Epithelial cell of esophagus (primary cell): ENCODE measurements around the gene FIZ1.
A peak's percentile ranks its signal among the peaks of the same experiment; 100 is the strongest.

ENCODE experiments used
- DNase-seq: peaks from one replicate; pipeline ENCODE4 v3.0.0; 2010; ENCODE audit warnings: low read depth
- H3K4me3 ChIP-seq: 2 replicates; pipeline ENCODE4 v1.5.1; 2011; ENCODE audit warnings: mild to moderate bottlenecking, low read length, control low read depth
- TF ChIP-seq, protein P1 (sequence below): IDR thresholded peaks from 2 replicates; pipeline ENCODE4 v1.5.1; 2011; ENCODE audit warnings: low read depth, mild to moderate bottlenecking, low read length, control low read depth, inconsistent platforms; ENCODE audit not compliant: insufficient read depth; ENCODE audit errors: missing control alignments

Gene FIZ1

DNA sequence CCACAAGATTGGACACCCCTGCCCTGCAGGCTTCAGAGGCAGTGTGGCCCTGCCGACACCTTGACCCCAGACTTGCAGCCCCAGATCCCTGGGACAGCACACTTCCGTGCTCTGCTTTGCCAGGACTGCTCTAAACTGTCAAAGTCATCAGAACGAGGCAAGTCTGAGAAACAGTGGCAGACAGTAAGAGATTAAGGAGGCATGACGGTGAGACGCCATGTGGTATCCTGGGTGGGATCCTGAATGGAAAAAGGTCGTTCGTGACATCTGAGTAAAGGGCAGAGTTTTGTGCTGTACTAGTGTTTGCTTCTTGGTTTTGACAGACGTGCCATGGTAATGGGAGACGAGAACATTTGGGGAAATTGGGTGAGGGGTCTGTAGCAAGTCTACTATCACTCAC, 32.5 kb downstream of the FIZ1 start:
- H3K4me3 ChIP-seq, result no peak overlapping the region
- TF ChIP-seq, protein P1, sequence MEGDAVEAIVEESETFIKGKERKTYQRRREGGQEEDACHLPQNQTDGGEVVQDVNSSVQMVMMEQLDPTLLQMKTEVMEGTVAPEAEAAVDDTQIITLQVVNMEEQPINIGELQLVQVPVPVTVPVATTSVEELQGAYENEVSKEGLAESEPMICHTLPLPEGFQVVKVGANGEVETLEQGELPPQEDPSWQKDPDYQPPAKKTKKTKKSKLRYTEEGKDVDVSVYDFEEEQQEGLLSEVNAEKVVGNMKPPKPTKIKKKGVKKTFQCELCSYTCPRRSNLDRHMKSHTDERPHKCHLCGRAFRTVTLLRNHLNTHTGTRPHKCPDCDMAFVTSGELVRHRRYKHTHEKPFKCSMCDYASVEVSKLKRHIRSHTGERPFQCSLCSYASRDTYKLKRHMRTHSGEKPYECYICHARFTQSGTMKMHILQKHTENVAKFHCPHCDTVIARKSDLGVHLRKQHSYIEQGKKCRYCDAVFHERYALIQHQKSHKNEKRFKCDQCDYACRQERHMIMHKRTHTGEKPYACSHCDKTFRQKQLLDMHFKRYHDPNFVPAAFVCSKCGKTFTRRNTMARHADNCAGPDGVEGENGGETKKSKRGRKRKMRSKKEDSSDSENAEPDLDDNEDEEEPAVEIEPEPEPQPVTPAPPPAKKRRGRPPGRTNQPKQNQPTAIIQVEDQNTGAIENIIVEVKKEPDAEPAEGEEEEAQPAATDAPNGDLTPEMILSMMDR, result no peak
- DNase-seq, result no peak

DNA sequence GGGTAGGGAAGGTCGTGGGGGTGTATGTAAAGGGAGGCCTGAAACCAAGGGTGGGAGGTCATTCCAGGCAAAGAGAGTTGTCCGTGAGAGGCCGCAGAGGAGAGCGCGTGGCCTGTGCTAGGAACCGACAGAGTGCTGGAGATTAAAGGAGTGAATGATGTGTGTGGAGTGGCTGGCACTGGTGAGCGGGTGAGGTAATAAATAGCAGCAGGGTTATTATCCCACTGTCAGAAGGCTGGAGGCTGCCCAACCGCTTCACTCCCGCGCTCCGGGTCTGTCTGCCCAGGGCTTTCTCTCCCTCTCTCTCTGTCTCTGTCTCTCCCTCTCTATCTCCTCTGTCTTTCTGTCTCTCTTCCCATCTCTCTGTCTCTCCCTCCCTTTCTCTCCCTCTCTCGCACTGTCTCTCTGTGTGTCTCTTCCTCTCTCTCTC, 36.0 kb downstream of the FIZ1 start:
- H3K4me3 ChIP-seq, result no peak overlapping the region
- no peak for DNase-seq
- TF ChIP-seq, protein P1, result no peak

DNA sequence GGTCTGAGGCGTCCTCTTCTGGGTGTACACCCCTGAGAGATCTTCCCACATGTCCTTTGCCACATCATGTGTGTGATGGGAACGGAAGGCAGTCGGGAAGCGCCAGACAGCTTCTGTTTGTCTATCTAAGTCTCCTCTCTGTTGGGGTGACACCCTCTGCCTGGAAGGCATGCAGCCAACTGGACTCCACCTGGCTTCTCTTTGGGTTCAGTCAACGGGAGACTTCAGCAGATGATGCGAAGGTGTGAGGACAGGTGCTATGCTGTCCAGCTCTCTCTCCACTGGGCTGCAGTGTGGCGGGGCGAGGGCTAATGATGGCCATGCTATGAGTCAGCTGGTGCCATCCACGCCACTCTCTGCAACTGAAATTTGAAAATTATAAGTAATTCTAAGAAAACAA, 39.6 kb downstream of the FIZ1 start:
- TF ChIP-seq, protein P1, result no peak
- no peak for DNase-seq
- H3K4me3 ChIP-seq, result no peak overlapping the region

DNA sequence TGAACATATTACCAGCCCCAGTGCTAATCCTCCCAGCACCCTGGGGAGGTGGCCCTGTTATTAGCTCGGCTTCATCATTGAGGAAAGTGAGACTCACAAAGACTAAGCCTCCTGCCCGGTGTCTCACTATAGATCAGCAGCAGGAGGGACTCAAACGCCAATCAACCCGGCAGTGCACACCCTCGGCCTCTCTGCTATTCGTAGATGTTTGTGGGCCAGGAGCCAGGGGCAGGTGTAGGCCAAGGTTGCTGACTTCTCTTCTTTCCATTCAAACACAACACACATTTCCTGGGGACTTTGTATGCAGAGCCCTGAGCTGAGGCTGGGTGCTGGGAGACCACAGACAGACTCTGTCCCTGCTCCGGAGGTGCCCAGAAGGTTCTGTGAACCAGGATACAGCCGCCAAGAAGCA, 44.6 kb downstream of the FIZ1 start:
- TF ChIP-seq, protein P1, result no peak
- H3K4me3 ChIP-seq, result no peak overlapping the region
- DNase-seq, result no peak

DNA sequence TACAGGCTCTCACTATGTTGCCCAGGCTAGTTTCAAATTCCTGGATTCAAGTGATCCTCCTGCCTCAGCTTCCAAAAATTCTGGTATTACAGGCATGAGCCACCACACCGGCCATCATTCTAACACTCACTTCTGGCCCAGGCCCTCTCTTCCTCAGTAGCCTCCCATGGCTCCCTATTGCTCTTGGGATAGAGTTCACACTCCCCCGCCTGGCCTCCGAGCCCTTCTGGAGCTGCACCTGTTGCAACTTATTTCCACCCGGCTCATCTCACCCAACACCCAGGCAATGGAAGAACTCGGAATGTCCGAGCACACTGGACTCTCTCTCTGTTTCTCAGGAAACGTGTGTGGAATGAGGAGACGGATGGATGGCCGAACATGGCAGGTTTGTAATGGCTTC, 45.0 kb downstream of the FIZ1 start:
- TF ChIP-seq, protein P1, result no peak
- DNase-seq, result no peak
- H3K4me3 ChIP-seq, result no peak overlapping the region

DNA sequence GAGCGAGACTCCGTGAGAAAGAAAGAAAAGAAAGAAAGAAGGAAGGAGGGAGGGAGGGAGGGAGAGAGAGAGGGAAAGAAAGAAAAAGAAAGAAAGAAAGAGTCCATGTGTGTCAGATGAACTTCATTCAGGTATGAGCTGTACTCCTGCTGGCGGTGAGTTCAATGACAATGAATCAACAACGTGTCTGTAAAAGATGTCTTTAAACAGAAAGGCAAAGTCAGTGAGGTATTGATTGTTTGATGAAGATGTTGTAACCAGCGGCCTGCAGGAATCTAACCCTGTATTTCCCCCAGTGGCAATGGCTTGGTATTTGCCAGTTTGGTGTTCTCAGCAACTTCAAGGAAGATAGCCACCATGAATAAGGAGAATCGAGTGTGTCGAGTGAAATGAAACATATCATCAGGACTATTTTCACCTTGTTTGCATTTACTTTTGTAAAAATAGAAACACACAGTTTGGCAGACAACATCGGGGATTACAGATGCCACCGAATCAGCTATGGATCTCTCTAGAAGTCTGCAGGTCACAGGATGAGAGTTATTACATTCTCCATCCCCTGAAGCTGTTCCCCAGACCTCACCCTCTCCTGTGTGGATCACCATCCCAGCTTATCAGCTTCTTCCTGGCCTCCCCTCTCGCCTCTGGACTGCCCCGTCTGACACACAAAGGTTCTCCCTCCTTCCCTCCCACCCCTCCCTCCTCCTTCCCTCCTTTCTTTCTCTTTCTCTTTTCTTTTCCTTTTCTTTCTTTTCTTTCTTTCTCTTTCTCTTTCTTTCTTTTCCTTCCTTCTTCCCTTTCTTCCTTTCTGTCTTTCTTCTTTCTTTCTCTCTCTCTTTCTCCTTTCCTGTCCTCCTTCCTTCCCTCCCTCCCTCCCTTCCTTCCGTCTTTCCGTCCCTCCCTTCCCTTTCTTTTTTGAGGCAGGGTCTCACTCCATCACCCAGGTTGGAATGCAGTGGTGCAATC, 45.8 kb downstream of the FIZ1 start:
- TF ChIP-seq, protein P1, result no peak
- DNase-seq, result peak; percentile 62
- H3K4me3 ChIP-seq, result no peak overlapping the region

DNA sequence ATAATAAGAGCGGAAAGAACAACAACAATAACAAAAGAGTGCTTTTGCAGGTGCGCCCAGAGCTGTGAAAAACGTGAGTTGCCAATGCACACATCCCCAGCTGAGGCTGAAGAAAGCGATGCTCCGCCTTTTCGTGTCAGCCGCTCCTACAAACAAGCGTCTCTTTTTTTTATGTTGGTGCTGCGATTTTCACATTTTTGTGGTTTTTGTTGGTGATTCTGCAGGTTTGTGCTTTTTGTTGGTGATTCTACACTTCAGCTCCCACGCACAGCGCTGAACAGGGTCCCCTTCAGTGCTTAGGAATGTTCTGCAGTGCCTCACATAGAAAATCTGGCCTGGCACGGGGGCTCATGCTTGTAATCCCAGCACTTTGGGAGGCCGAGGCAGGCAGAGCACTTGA, 46.7 kb downstream of the FIZ1 start:
- H3K4me3 ChIP-seq, result no peak overlapping the region
- peak; percentile 43 for DNase-seq
- TF ChIP-seq, protein P1, result no peak
